GM19099 (cell line): ENCODE results near the gene ANKS1B.

ENCODE experiments used
- POLR2A ChIP-seq: IDR thresholded peaks from 3 replicates; pipeline ENCODE4 v1.6.1; 2011; ENCODE audit warnings: low read depth; ENCODE audit not compliant: insufficient read length; ENCODE audit errors: extremely low read depth

The ANKS1B gene

DNA sequence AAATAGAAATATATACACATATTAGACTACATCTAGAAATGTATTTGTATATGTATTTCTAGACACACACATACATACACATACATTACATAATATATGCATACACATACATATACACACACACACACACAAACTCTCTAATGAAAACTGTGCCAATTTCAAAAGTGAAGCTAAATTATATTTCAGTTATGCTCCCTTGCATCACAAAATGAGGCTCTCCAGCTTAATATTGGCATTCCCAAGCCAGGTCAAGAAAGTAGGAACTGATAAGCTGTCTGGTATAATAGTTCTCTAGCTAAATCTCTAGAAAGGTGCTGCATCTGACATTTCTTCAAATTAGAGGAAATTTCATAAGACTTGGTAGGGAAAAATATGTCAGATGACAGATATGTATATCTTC, 280.3 kb downstream of the ANKS1B start:
- no peak for TF ChIP-seq POLR2A

DNA sequence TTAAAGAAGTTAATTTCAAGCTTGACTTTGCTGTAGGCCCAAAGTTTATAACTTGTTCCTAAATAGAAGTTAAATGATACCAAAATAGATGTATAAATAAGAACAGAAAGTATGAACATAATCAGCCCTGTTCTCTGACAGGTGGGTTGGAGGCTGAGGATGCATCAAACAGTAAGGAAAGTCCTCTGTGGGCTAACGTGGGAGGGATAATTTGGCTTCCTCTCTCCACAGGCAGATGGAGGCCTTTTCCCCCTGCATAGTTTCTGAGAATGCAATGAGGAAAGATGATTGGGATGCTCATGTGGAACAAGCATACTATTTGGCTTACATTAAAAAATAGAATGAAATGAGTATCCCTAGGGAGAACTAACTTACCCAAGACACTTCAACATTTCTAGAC, 280.7 kb downstream of the ANKS1B start:
- TF ChIP-seq POLR2A, result no peak

DNA sequence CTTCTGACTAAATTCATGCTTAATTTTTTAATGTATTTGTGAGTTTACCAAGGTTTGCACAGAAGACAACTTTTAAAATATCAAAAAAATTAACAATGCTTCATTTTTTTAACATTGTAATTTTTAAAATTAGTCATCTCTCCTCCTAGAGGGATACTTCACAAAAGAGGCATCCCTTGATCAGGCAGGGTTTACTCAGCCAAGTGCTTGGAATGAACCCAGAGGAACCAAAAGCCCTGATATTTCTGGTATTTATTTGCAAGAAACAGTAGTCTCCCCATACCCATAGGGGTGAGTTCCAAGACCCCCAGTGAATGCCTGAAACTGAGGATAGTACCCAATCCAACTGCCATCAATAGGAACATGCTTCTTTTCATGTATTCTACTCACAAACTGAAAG, 284.7 kb downstream of the ANKS1B start:
- TF ChIP-seq POLR2A, result no peak

DNA sequence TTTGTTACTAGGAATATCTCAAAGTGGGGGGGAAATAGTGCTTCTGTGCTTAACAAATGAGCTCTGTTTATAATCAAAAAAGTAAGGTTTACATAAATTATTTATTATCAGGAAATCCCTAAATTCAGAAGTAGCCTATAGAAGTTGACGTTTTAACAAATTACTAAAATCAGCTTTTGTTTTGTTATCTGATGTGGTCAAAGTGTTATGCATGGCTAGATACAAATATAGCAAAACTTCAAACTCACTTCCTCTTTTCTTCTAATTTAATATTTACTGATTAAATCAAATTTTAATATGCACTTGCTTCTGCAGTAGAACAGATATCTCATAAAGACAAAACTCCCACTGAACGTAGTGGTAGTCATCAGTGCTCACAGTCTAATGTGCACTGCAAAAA, 289.7 kb downstream of the ANKS1B start:
- no peak for TF ChIP-seq POLR2A

DNA sequence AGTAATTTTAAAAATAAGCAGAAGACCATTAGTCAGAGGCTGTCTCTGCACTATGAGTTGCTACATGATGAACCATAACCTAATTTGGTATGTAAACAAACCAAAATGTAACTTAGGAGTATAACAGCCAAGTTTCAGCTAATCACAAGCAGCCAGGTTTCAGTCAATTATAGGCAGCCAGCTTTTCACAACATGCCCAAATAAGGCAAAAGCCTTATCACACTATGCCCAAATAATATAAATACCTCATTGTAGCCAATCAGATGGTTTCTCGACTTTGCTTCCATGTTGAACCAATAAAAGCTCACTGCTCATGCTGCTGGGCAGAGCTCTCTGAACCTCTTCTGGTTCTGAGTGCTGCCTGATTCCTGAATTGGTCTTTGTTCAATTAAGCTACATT, 298.6 kb downstream of the ANKS1B start:
- TF ChIP-seq POLR2A, result no peak

DNA sequence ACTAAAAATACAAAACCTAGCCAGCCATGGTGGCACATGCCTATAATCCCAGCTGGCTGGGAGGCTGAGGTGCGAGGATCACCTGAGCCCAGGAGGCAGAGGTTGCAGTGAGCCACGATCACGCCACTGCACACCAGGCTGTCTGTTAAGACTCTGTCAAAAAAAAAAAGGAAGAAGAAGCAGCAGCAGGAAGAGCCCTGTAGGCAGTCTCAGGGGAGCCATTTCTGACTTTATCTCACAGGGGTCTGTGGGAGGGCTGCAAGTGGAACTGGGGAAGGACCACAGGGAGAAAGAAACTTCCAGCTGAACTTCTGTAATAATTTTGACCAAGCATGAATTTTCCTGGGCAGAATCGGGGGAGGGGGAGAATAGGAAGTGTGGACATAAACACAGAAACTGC, 304.5 kb downstream of the ANKS1B start:
- TF ChIP-seq POLR2A, result no peak

DNA sequence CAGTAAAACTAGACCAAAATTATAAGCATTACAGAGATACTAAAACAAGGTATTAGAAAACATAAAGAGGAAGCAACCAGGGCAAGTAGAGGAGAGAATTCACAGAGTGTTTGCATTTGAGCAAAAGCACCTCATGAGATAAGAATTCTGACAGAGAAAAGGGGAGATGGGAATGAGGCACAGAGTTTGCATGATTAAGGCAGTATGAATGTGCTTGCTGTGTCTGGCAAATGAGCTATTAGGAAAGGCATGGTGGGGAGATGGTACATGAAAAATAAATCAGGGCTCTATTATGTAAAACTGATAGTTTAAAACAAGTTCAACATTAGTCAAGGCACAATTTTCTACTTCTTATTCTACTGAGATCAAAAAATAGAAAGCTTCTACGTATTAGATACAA, 314.1 kb downstream of the ANKS1B start:
- TF ChIP-seq POLR2A, result no peak

DNA sequence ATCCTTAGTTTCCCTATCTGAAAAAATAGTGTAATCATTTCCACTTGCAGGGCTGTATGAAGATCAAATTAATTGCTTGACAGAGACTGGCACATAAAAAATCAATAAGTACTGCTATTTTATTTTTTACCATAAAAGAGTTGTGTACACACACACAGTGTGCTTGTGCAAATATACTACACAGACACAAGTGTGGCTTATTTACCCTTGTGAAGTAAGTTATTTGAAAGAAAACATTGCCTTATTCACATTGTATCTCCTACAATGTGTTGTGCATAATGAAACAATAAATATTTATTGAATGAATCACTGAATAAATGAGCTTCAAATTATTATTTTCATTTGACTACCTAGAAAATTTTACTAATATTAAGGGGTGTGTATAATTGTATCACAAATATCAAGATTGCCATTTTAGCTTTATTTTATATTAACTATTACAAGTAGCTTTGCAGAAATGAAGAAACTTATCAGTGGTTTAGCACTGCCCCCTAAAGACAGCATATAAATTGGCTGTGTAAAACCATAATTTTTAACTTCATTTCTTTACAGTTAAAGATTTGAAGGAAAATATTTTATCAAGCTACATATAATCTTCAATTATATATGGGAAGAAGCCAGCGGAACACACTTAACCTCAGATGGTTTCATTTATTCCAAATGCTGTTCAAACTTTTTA, 325.9 kb downstream of the ANKS1B start:
- no peak for TF ChIP-seq POLR2A

DNA sequence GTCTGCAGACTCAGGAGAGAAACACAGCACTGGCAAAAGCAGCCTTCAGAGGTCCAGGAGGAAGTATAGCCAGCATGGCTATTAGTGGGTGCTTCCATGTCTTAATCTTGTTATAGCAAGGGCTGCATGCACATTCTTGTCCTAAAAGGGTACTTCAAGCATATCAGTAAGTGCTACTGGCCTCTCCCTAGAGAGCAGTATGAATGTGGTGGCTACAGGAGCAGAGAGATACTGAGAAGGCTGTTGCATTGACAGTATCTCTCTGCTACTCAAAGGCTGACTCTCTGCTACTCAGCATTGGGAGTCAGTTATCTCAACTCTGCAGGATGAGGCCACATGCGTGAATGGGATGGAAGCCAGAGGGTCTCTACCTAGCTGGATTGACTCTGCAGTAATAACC, 335.2 kb downstream of the ANKS1B start:
- no peak for TF ChIP-seq POLR2A

DNA sequence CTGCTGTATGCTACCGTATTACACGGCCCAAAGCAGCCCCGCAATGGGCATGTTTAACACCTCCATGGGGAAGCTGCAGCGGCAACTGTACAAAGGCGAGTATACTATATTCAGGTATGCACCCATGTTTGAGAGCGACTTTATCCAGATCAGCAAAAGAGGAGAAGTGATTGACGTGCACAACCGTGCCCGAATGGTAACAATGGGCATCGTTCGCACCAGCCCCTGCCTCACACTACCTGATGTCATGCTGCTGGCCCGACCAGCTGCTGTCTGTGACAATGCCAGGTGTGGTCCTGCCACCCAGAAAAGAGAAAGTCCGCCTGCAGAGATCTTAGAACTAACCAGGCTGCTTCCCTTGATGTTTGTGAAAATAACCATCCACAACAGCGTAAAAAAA, 336.6 kb downstream of the ANKS1B start:
- no peak for TF ChIP-seq POLR2A

DNA sequence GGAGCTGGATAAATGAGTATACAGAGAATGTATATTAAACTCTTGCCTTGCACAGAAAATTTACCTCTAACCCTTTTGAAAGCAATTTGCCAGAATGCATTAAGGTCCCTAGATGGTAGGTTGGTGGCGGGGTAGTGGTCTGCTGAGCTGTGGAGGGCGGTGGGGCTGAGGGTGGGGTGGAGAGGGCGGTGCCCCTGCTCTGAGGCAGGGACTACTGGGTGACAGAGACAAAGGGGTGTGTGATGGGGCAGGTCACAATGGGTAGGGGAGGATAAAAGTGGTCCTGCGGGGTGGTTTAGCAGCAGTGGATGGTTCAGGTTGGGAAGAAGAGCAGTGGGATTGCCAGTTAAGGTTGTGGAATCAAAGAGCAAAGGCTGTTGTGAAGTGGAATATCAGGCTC, 337.3 kb downstream of the ANKS1B start, which contains the start of gene GARIN6:
Gene GARIN6 (plus strand): TSS at position 301 of the 400 bp plus-strand sequence. CDS start 422 bp downstream, outside the sequence.
- TF ChIP-seq POLR2A, result no peak

DNA sequence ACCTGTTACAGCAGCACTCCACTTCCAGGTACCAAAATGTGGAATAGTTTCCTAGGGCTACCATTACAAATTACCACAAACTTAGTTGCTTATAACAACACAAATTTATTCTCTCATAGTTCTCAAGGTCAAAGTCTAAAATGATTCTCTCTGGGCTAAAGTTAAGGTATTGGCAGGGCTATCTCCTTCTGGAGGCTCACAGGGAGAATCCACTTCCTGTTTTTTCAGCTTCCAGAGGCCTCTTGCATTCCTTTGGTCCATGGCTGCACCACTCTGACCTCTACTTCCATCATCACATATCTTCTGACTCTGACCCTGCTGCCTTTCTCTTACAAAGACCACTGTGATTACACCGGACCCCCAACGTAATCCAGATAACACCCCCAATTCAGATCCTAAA, 340.1 kb downstream of the ANKS1B start:
- TF ChIP-seq POLR2A, result no peak

DNA sequence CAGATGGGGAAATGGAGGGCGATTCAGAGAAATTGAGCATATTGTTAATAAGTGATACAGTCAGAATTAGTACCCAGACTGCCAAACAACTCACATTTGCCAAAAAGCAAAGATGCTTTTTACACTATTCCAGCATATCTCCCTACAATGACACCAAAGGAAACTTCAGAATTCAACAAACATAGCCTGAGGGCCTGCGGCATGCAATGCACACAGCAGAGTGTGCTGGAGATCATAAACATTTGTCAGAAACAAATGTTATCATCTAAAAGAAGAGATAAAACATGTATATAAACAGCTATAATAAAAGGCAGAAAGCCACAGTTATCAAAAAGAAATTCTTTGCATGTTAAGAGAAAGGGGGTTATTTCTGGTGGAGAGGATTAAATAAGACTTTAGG, 357.3 kb downstream of the ANKS1B start:
- no peak for TF ChIP-seq POLR2A

DNA sequence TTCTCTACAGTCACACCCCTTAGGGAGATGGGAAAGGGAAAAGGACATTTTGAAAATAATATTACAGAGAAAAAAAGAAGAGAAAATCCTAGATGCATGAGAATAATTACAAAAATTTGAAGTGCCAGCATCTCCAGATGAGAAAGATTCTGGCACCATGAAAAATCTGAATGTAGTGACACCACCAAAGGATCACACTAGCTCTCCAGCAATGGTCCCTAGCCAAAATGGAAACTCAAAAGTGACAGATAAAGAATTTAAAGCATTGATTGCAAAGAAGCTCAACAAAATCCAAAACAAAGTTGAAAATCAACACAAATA, 364.6 kb downstream of the ANKS1B start:
- TF ChIP-seq POLR2A, result no peak

DNA sequence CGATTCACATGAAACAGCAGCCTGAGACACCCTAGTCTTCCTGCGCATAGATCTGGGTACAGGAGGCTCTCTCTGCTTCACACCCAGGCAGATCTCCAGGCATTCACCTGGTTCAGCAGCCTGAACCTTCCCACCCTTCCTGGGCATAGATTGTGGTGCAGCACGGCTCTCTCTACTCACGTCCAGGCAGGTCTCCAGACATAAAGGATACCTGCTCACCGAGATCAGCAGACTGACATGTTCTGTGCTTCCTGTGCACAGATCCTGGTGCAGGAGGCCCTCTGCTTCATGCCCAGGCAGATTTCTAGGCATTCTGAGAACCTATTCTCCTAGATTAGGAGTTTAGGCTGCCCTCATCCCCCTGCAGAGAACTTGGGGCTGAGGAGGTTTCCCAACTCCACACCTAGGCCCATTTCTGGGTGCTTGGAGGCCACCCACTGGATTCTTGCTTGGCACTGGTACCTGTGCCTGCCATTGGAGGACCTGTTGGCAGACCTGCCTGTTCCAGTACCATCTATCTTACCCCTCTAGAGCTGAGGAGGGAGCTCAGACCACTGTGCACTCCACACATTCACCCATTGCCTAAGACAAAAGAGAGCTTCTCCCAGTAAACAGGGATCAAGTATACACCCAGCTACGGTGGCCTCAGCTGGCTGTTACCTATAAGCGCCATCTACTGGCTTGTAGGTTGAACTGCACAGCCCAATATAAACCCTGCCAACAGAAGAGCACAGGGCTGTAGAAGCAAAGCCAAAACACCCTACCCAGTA, 365.2 kb downstream of the ANKS1B start:
- TF ChIP-seq POLR2A, result no peak

DNA sequence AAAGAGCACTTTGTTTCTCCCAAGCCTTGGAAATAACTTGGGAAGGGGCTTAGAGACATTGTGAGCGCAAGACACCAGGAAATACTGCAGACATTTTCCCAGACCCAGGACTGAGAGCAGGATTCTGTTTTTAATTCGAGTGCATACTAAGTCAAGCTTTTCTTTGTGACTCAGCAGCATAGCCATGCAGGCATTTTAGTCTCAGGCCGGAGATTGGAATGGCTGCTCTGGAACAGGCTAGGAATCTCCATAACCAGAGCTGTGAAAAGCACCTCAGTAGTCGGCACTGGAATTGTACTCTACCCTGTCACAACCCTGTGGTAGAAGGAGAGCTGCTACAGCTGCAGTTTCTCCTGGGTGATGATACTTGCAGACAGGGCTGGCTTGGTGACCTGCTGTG, 366.1 kb downstream of the ANKS1B start:
- TF ChIP-seq POLR2A, result no peak
